Measurements from ENCODE around the gene CCDC34.

DNA sequence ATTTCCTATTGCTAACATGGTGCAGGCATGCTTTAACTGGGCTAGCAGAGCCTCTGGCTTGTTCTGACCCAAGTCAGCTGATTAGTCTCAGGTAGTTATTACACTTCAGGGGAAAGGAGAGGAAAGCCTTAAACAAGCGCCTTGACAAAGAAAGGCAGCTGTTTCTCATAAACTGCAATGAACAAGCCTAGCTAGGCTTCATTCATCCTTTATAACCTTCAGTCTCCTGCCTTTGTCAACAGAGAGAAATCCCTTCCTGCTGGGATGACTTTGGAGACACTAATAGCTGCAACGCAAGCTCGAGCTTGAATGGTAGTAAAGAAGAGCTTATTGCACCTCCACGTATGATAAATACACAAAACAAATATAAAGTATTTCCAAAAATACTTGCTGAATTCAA lies 68.4 kb downstream of the CCDC34 start:
- TF ChIP-seq POLR2AphosphoS5 (IDR thresholded peaks at IDR 0.05; ENCODE audit: low read depth, low read length) (no peak; the same call in 1 of the 2 replicates), TAF1 (IDR thresholded peaks at IDR 0.05; ENCODE audit: borderline replicate concordance, insufficient read depth, low read length) (no peak), SIN3A (IDR thresholded peaks at IDR 0.05; ENCODE audit: borderline replicate concordance, insufficient read depth, low read length) (no peak; the same call in 1 of the 2 replicates), FOXP2 (optimal IDR thresholded peaks at IDR 0.05; ENCODE audit: borderline replicate concordance, extremely low read depth, extremely low read length, insufficient read depth) (no peak)
- TF ChIP-seq, protein P1, sequence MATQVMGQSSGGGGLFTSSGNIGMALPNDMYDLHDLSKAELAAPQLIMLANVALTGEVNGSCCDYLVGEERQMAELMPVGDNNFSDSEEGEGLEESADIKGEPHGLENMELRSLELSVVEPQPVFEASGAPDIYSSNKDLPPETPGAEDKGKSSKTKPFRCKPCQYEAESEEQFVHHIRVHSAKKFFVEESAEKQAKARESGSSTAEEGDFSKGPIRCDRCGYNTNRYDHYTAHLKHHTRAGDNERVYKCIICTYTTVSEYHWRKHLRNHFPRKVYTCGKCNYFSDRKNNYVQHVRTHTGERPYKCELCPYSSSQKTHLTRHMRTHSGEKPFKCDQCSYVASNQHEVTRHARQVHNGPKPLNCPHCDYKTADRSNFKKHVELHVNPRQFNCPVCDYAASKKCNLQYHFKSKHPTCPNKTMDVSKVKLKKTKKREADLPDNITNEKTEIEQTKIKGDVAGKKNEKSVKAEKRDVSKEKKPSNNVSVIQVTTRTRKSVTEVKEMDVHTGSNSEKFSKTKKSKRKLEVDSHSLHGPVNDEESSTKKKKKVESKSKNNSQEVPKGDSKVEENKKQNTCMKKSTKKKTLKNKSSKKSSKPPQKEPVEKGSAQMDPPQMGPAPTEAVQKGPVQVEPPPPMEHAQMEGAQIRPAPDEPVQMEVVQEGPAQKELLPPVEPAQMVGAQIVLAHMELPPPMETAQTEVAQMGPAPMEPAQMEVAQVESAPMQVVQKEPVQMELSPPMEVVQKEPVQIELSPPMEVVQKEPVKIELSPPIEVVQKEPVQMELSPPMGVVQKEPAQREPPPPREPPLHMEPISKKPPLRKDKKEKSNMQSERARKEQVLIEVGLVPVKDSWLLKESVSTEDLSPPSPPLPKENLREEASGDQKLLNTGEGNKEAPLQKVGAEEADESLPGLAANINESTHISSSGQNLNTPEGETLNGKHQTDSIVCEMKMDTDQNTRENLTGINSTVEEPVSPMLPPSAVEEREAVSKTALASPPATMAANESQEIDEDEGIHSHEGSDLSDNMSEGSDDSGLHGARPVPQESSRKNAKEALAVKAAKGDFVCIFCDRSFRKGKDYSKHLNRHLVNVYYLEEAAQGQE (IDR thresholded peaks at IDR 0.05; ENCODE audit: insufficient read depth in 1 of 2, low read depth in 2 of 2, low read length in 2 of 2), result no peak
